IMR-90 (cell line): ENCODE data around the gene CALY. TPM values are rescaled to one million over a fixed set of nuclear protein-coding genes. Genes with fewer than 3 reads are reported as not detected.

ENCODE experiments used
- ATAC-seq: fragments of 200-7000 bp; cut with Tn5 transposase; 2 replicates; pipeline ENCODE4 v1.9.1; 2020; ENCODE audit warnings: low read depth, mild to moderate bottlenecking, moderate library complexity
- BruUV-seq: library from RNA; stranded (reverse); fragments of 400-500 nt; replicated peaks from 2 replicates; lab custom pipeline; 2021; lab: Mats Ljungman, UMichigan
- CTCF ChIA-PET: fragments of 300-600 bp; formaldehyde crosslinking; extraction: SDS; loops from one replicate; lab custom pipeline; 2021; ENCODE audit warnings: antibody characterized with exemption; lab: Yijun Ruan, JAX
- POLR2A ChIA-PET: fragments of 300-600 bp; sonication (Branson Sonifier 250); formaldehyde crosslinking; loops from one replicate; lab custom pipeline; 2022; ENCODE audit warnings: antibody characterized with exemption; ENCODE audit not compliant: unreplicated experiment; lab: Charles Lee
- DNase-seq: peaks from one replicate; pipeline ENCODE4 v3.0.0; 2013
- H2AFZ ChIP-seq: replicated peaks from 2 replicates; pipeline ENCODE3; 2013; ENCODE audit warnings: low read length, mild to moderate bottlenecking; ENCODE audit not compliant: poor library complexity
- H2AK5ac ChIP-seq: 2 replicates; pipeline ENCODE4 v1.6.1; 2013; ENCODE audit warnings: low read depth, low read length, inconsistent platforms
- H2AK9ac ChIP-seq: replicated peaks from 2 replicates; pipeline ENCODE3; 2013; ENCODE audit warnings: mild to moderate bottlenecking, low read depth, low read length, moderate library complexity; ENCODE audit not compliant: poor library complexity
- H2BK120ac ChIP-seq: 2 replicates; pipeline ENCODE4 v1.6.1; 2013; ENCODE audit warnings: low read depth, low read length, inconsistent platforms
- H2BK15ac ChIP-seq: 3 replicates; pipeline ENCODE4 v1.6.1; 2013; ENCODE audit warnings: low read depth, low read length, inconsistent platforms
- H2BK20ac ChIP-seq: 2 replicates; pipeline ENCODE4 v1.6.1; 2013; ENCODE audit warnings: low read depth, mild to moderate bottlenecking, inconsistent platforms, low read length, moderate library complexity
- H2BK5ac ChIP-seq: 2 replicates; pipeline ENCODE4 v1.6.1; 2013; ENCODE audit warnings: mild to moderate bottlenecking, low read depth, low read length, inconsistent platforms; ENCODE audit not compliant: poor library complexity, severe bottlenecking
- H3K14ac ChIP-seq: replicated peaks from 2 replicates; pipeline ENCODE4 v1.6.1; 2013; ENCODE audit warnings: low read depth, low read length, inconsistent platforms
- H3K18ac ChIP-seq: 2 replicates; pipeline ENCODE4 v1.6.1; 2013; ENCODE audit warnings: low read depth, low read length, control low read depth
- H3K23ac ChIP-seq: 2 replicates; pipeline ENCODE4 v1.6.1; 2013; ENCODE audit warnings: low read depth, low read length, inconsistent platforms
- H3K27ac ChIP-seq: 2 replicates; pipeline ENCODE4 v1.5.1; 2013; ENCODE audit warnings: mild to moderate bottlenecking, control low read depth, low read length; ENCODE audit not compliant: insufficient read depth
- H3K27me3 ChIP-seq: 2 replicates; pipeline ENCODE4 v1.6.1; 2013; ENCODE audit warnings: low read length; ENCODE audit not compliant: control insufficient read depth, insufficient read depth
- H3K36me3 ChIP-seq: 2 replicates; pipeline ENCODE4 v1.6.1; 2013; ENCODE audit warnings: low read length, mixed read lengths; ENCODE audit not compliant: control insufficient read depth, insufficient read depth
- H3K4ac ChIP-seq: 2 replicates; pipeline ENCODE4 v1.6.1; 2013; ENCODE audit warnings: low read depth, low read length, inconsistent platforms
- H3K4me1 ChIP-seq: 2 replicates; pipeline ENCODE4 v1.6.1; 2013; ENCODE audit warnings: low read length, mixed read lengths; ENCODE audit not compliant: control insufficient read depth, insufficient read depth
- H3K4me2 ChIP-seq: 2 replicates; pipeline ENCODE4 v1.6.1; 2013; ENCODE audit warnings: low read depth, mild to moderate bottlenecking, control low read depth, low read length, moderate library complexity
- H3K4me3 ChIP-seq: 2 replicates; pipeline ENCODE4 v1.5.1; 2013; ENCODE audit warnings: low read depth, mild to moderate bottlenecking, control low read depth, low read length, moderate library complexity; ENCODE audit not compliant: insufficient read depth
- H3K56ac ChIP-seq: 2 replicates; pipeline ENCODE4 v1.6.1; 2013; ENCODE audit warnings: low read length, inconsistent platforms; ENCODE audit not compliant: insufficient read depth; ENCODE audit errors: extremely low read depth
- H3K79me1 ChIP-seq, 2 experiments: 2 replicates each; pipeline ENCODE4 v1.6.1; 2013; ENCODE audit warnings: low read length in 2 of 2, inconsistent platforms in 1 of 2, low read depth in 1 of 2
- H3K9ac ChIP-seq: 2 replicates; pipeline ENCODE4 v1.6.1; 2013; ENCODE audit warnings: low read depth, low read length, control low read depth
- H3K9me1 ChIP-seq: 2 replicates; pipeline ENCODE4 v1.6.1; 2013; ENCODE audit warnings: low read length, inconsistent platforms; ENCODE audit not compliant: insufficient read depth
- H3K9me3 ChIP-seq: 2 replicates; pipeline ENCODE4 v1.6.1; 2013; ENCODE audit warnings: low read length; ENCODE audit not compliant: control insufficient read depth, insufficient read depth
- H4K20me1 ChIP-seq: 2 replicates; pipeline ENCODE4 v1.6.1; 2013; ENCODE audit warnings: low read length, inconsistent platforms; ENCODE audit not compliant: insufficient read depth
- H4K5ac ChIP-seq: 2 replicates; pipeline ENCODE4 v1.6.1; 2013; ENCODE audit warnings: mild to moderate bottlenecking, low read depth, low read length, control low read depth
- H4K8ac ChIP-seq, 2 experiments: 2 replicates each; pipeline ENCODE4 v1.6.1; 2013; ENCODE audit warnings: low read depth in 2 of 2, low read length in 2 of 2, control low read depth in 1 of 2, inconsistent platforms in 1 of 2
- H4K91ac ChIP-seq: 2 replicates; pipeline ENCODE4 v1.6.1; 2013; ENCODE audit warnings: low read depth, low read length, inconsistent platforms; ENCODE audit not compliant: insufficient read depth
- CEBPB ChIP-seq: IDR thresholded peaks from 2 replicates; pipeline ENCODE4 v1.6.1; 2012; ENCODE audit warnings: low read depth, low read length, improper control_type of control experiment
- FOS ChIP-seq: fragments of 150-350 bp; IDR thresholded peaks from 2 replicates; pipeline ENCODE4 v1.6.1; 2016; ENCODE audit warnings: low read depth, low read length
- MAFK ChIP-seq: IDR thresholded peaks from 2 replicates; pipeline ENCODE4 v1.6.1; 2012; ENCODE audit warnings: low read depth, low read length, improper control_type of control experiment
- MAZ ChIP-seq: IDR thresholded peaks from 2 replicates; pipeline ENCODE4 v1.6.1; 2012; ENCODE audit warnings: low read depth, mild to moderate bottlenecking, low read length, improper control_type of control experiment, moderate library complexity, borderline replicate concordance
- MXI1 ChIP-seq: IDR thresholded peaks from 2 replicates; pipeline ENCODE4 v1.6.1; 2012; ENCODE audit warnings: low read depth, mild to moderate bottlenecking, low read length, moderate library complexity, borderline replicate concordance
- NFE2L2 ChIP-seq: fragments of 150-350 bp; IDR thresholded peaks from 2 replicates; pipeline ENCODE4 v1.6.1; 2016; ENCODE audit warnings: low read depth, mild to moderate bottlenecking, low read length
- POLR2A ChIP-seq: IDR thresholded peaks from 2 replicates; pipeline ENCODE4 v1.6.1; 2012; ENCODE audit warnings: mild to moderate bottlenecking, low read depth, low read length
- RAD21 ChIP-seq: IDR thresholded peaks from 2 replicates; pipeline ENCODE4 v1.6.1; 2012; ENCODE audit warnings: low read length, improper control_type of control experiment
- RCOR1 ChIP-seq: IDR thresholded peaks from 2 replicates; pipeline ENCODE4 v1.6.1; 2012; ENCODE audit warnings: mild to moderate bottlenecking, low read length, improper control_type of control experiment; ENCODE audit not compliant: insufficient replicate concordance
- RFX5 ChIP-seq: IDR thresholded peaks from 2 replicates; pipeline ENCODE4 v1.8.0; 2012; ENCODE audit warnings: low read depth, mild to moderate bottlenecking, low read length, moderate library complexity
- SMC3 ChIP-seq: fragments of 150-350 bp; IDR thresholded peaks from 2 replicates; pipeline ENCODE4 v1.6.1; 2016; ENCODE audit warnings: low read depth, mild to moderate bottlenecking, antibody characterized with exemption, low read length, moderate library complexity
- WGBS, 2 experiments: methylation state at CpG; one replicate each; pipeline versions ENCODE4 v1.1.5 to v1.1.7; 2013; ENCODE audit warnings: missing lambda C conversion rate in 2 of 2; ENCODE audit not compliant: insufficient read length in 1 of 2; ENCODE audit errors: extremely low coverage in 2 of 2; 5-methylcytosine and 5-hydroxymethylcytosine counted together
- dilution Hi-C: fragments of 300-500 bp; cut with HindIII; formaldehyde crosslinking; loops from one replicate; pipeline ENCODE4 v1.14.3; 2018; ENCODE audit warnings: low sequenced_read_pairs; ENCODE audit not compliant: unreplicated experiment
- in situ Hi-C: fragments of 300-500 bp; cut with MboI; formaldehyde crosslinking; loops from 3 replicates; pipeline ENCODE4 v1.14.3; 2019; ENCODE audit warnings: low sequenced_read_pairs, inconsistent platforms, mixed read lengths
- intact Hi-C: fragments of 100-400 bp; cut with micrococcal nuclease; formaldehyde crosslinking; loops from 2 replicates; pipeline ENCODE4 v1.10.0; 2022
- polyA plus RNA-seq, 3 experiments: library from polyadenylated mRNA; depleted of rRNA; stranded (reverse); fragments of >200 nt; gene quantifications; 2 replicates each; pipeline ENCODE4 v1.2.3, GENCODE V29; 2012; ENCODE audit warnings: low replicate concordance in 1 of 3
- total RNA-seq: library from RNA; depleted of rRNA; stranded (reverse); fragments of >200 nt; gene quantifications from 2 replicates; pipeline ENCODE4 v1.2.3, GENCODE V29; 2012
- TF ChIP-seq, protein P1 (sequence below): fragments of 150-350 bp; IDR thresholded peaks from 2 replicates; pipeline ENCODE4 v1.6.1; 2016; ENCODE audit warnings: low read depth, mild to moderate bottlenecking, low read length, moderate library complexity, borderline replicate concordance
- TF ChIP-seq, protein P2 (sequence below): conservative IDR thresholded peaks from 2 replicates; pipeline ENCODE4 v1.5.1; 2012; ENCODE audit warnings: mild to moderate bottlenecking, low read depth, low read length, improper control_type of control experiment
- TF ChIP-seq, protein P3 (sequence below): fragments of 150-350 bp; IDR thresholded peaks from 2 replicates; pipeline ENCODE4 v1.6.1; 2017; ENCODE audit warnings: mild to moderate bottlenecking, antibody characterized with exemption, low read length, low read depth

CALY gene
- total and polyA plus RNA-seq, 2 of the 4 experiments (the other 2 are of a cell fraction): 0.34 TPM; not detected in 1

DNA sequence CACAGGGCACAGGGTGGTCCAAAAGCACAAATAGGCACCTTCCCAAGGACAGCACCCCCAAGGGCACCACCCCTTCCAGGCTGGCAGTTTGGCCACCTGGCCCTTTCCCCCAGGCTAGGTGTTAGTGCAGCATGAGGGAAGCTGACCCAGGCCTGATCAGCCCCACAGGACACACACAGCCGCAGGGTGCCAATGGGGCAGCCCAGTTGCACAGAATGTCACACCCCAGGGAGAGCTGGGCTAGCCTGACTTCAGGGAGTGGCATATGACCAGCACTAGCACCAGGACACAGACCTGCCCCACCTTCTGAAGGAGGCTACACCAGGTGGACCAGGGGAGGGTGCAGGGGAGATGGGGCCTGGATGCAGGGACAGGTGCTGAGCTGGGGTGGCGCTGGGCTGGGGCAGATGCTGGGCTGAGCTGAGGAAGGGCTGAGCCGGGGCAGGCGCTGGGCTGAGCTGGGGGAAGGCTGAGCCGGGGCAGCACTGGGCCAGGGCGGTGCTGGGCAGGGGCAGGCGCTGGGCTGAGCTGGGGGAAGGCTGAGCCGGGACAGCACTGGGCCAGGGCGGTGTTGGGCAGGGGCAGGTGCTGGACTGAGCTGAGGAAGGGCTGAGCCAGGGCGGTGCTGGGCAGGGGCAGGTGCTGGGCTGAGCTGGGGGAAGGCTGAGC, 56.2 kb downstream of the CALY start:
- Histone ChIP-seq H3K79me1 (peaks cover 0 to 3% of the 10 kb centered on the region in 2 experiments; a peak in 2 of 4 replicates), H3K18ac (no peak overlapping the region), H3K56ac (no peak overlapping the region), H3K9ac (no peak overlapping the region), H2BK120ac (no peak overlapping the region), H3K9me3 (no peaks in the 10 kb centered on the region), H3K4ac (no peak overlapping the region), H3K4me1 (peaks cover 10% of the 10 kb centered on the region), H3K27ac (no peak overlapping the region), H2AK9ac (no peak overlapping the region), H4K91ac (no peak overlapping the region), H4K20me1 (peaks cover 7% of the 10 kb centered on the region; the same call in 1 of the 2 replicates), H2BK5ac (no peak overlapping the region), H2AFZ (no peak overlapping the region), H3K36me3 (peaks cover 58% of the 10 kb centered on the region), H2BK20ac (no peak overlapping the region), H3K27me3 (peaks cover 9% of the 10 kb centered on the region), H3K23ac (no peak overlapping the region), H4K8ac (no peak overlapping the region), H2BK15ac (no peak overlapping the region), H3K9me1 (0 out of 2 replicates have a peak, but pooled peaks cover 4% of the 10 kb centered on the region), H2AK5ac (no peak overlapping the region), H3K4me3 (no peak overlapping the region), H3K4me2 (no peak overlapping the region), H3K14ac (no peak overlapping the region), H4K5ac (no peak overlapping the region)
- in situ Hi-C loops (no loop called here), dilution Hi-C loops (no loop called here), intact Hi-C loops (no loop called here)
- WGBS, 2 experiments: 86% methylated on average over 6 of the region's 10 CpGs; no CpG with 5 or more reads in 1 of the 2 experiments
- DNase-seq (no peak), ATAC-seq (no peak)
- POLR2A ChIA-PET: no interaction called here
- TF ChIP-seq, protein P1, sequence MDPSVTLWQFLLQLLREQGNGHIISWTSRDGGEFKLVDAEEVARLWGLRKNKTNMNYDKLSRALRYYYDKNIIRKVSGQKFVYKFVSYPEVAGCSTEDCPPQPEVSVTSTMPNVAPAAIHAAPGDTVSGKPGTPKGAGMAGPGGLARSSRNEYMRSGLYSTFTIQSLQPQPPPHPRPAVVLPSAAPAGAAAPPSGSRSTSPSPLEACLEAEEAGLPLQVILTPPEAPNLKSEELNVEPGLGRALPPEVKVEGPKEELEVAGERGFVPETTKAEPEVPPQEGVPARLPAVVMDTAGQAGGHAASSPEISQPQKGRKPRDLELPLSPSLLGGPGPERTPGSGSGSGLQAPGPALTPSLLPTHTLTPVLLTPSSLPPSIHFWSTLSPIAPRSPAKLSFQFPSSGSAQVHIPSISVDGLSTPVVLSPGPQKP: no peak
- no peak for TF ChIP-seq RFX5
- TF ChIP-seq MAFK: no peak
- TF ChIP-seq, protein P2, sequence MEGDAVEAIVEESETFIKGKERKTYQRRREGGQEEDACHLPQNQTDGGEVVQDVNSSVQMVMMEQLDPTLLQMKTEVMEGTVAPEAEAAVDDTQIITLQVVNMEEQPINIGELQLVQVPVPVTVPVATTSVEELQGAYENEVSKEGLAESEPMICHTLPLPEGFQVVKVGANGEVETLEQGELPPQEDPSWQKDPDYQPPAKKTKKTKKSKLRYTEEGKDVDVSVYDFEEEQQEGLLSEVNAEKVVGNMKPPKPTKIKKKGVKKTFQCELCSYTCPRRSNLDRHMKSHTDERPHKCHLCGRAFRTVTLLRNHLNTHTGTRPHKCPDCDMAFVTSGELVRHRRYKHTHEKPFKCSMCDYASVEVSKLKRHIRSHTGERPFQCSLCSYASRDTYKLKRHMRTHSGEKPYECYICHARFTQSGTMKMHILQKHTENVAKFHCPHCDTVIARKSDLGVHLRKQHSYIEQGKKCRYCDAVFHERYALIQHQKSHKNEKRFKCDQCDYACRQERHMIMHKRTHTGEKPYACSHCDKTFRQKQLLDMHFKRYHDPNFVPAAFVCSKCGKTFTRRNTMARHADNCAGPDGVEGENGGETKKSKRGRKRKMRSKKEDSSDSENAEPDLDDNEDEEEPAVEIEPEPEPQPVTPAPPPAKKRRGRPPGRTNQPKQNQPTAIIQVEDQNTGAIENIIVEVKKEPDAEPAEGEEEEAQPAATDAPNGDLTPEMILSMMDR: no peak
- TF ChIP-seq NFE2L2: no peak
- no peak for TF ChIP-seq RCOR1
- no peak for TF ChIP-seq FOS
- TF ChIP-seq, protein P3, sequence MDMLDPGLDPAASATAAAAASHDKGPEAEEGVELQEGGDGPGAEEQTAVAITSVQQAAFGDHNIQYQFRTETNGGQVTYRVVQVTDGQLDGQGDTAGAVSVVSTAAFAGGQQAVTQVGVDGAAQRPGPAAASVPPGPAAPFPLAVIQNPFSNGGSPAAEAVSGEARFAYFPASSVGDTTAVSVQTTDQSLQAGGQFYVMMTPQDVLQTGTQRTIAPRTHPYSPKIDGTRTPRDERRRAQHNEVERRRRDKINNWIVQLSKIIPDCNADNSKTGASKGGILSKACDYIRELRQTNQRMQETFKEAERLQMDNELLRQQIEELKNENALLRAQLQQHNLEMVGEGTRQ: no peak
- TF ChIP-seq MXI1: no peak
- no peak for TF ChIP-seq RAD21
- no peak for TF ChIP-seq MAZ
- no peak for TF ChIP-seq CEBPB
- no peak for TF ChIP-seq POLR2A
- no peak for TF ChIP-seq SMC3
- no TSS peak for BruUV-seq
- CTCF ChIA-PET: no interaction called here
